GM23338 (cell line): ENCODE results near the gene PLAGL1. TPM values are rescaled to one million over a fixed set of nuclear protein-coding genes. Genes with fewer than 3 reads are reported as not detected.

Experiments
- ATAC-seq: fragments of 200-7000 bp; cut with Tn5 transposase; 3 replicates; pipeline ENCODE4 v1.9.1; 2020
- DNase-seq: peaks from one replicate; pipeline ENCODE4 v3.0.0-alpha.2; 2015; ENCODE audit warnings: low spot score
- H2AFZ ChIP-seq: fragments of 200-600 bp; sonication (generic); 2 replicates; pipeline ENCODE4 v1.8.0; 2016; ENCODE audit warnings: antibody characterized with exemption, mild to moderate bottlenecking, moderate library complexity
- H3F3A ChIP-seq: fragments of 200-600 bp; sonication (generic); replicated peaks from 2 replicates; pipeline ENCODE4 v1.8.0; 2017; ENCODE audit warnings: antibody characterized with exemption, mixed run types, low read depth
- H3K27ac ChIP-seq: fragments of 200-600 bp; sonication (generic); 2 replicates; pipeline ENCODE4 v1.6.1; 2016; ENCODE audit warnings: low read depth
- H3K27me3 ChIP-seq: fragments of 200-600 bp; sonication (generic); 2 replicates; pipeline ENCODE4 v1.8.0; 2016; ENCODE audit warnings: mild to moderate bottlenecking, mixed run types, moderate library complexity; ENCODE audit not compliant: insufficient read depth
- H3K36me3 ChIP-seq: fragments of 200-600 bp; sonication (generic); 2 replicates; pipeline ENCODE4 v1.8.0; 2016; ENCODE audit warnings: mild to moderate bottlenecking; ENCODE audit not compliant: insufficient read depth
- H3K4me1 ChIP-seq: fragments of 200-600 bp; sonication (generic); 2 replicates; pipeline ENCODE4 v1.8.0; 2016; ENCODE audit warnings: mild to moderate bottlenecking, moderate library complexity; ENCODE audit not compliant: insufficient read depth
- H3K4me2 ChIP-seq: fragments of 200-600 bp; sonication (generic); 2 replicates; pipeline ENCODE4 v1.7.1; 2017; ENCODE audit warnings: mixed run types
- H3K4me3 ChIP-seq: fragments of 200-600 bp; sonication (generic); 2 replicates; pipeline ENCODE4 v1.6.1; 2016; ENCODE audit warnings: mixed run types
- H3K79me2 ChIP-seq: fragments of 200-600 bp; sonication (generic); replicated peaks from 2 replicates; pipeline ENCODE4 v1.8.0; 2017; ENCODE audit warnings: mild to moderate bottlenecking; ENCODE audit not compliant: insufficient read depth
- H3K9me2 ChIP-seq: fragments of 200-600 bp; sonication (generic); 2 replicates; pipeline ENCODE4 v1.8.0; 2017; ENCODE audit not compliant: insufficient read depth
- H4K20me1 ChIP-seq: fragments of 200-600 bp; sonication (generic); replicated peaks from 2 replicates; pipeline ENCODE4 v1.8.0; 2017; ENCODE audit warnings: mild to moderate bottlenecking; ENCODE audit not compliant: insufficient read depth
- H3K27ac Mint-ChIP-seq: 2 replicates; pipeline ENCODE4 v1.8.0; 2020; ENCODE audit warnings: inconsistent platforms, mild to moderate bottlenecking, moderate library complexity, mixed read lengths
- H3K27me3 Mint-ChIP-seq: 3 replicates; pipeline ENCODE4 v1.8.0; 2022; ENCODE audit warnings: low read depth, mild to moderate bottlenecking, moderate library complexity, mixed read lengths, inconsistent platforms; ENCODE audit not compliant: insufficient read depth, poor library complexity
- H3K36me3 Mint-ChIP-seq: 3 replicates; pipeline ENCODE4 v1.8.0; 2021; ENCODE audit warnings: low read depth, mild to moderate bottlenecking, inconsistent platforms, moderate library complexity, mixed read lengths
- H3K4me1 Mint-ChIP-seq: 3 replicates; pipeline ENCODE4 v1.8.0; 2020; ENCODE audit warnings: mild to moderate bottlenecking, inconsistent platforms, mixed read lengths
- H3K4me3 Mint-ChIP-seq: 3 replicates; pipeline ENCODE4 v1.8.0; 2021; ENCODE audit warnings: moderate library complexity, mild to moderate bottlenecking, inconsistent platforms, mixed read lengths
- H3K9me3 Mint-ChIP-seq: 3 replicates; pipeline ENCODE4 v1.8.0; 2020; ENCODE audit warnings: moderate library complexity, mild to moderate bottlenecking, inconsistent platforms, mixed read lengths
- CREB1 ChIP-seq: fragments of 250-450 bp; sonication (Bioruptor Pico); IDR thresholded peaks from 2 replicates; pipeline ENCODE4 v1.5.0; 2020; ENCODE audit warnings: low read depth, mild to moderate bottlenecking, moderate library complexity
- CTCF ChIP-seq, 2 experiments: fragments of 200-600 bp in 1 of 2; sonication (generic) in 1 of 2; conservative IDR thresholded peaks; 2 replicates each; pipeline versions ENCODE4 v1.5.1 to v1.6.1; 2016 to 2017; ENCODE audit warnings: antibody characterized with exemption in 2 of 2, low read depth in 2 of 2, mild to moderate bottlenecking in 2 of 2, moderate library complexity in 1 of 2
- ETS1 ChIP-seq: IDR thresholded peaks from 2 replicates; pipeline ENCODE4 v1.6.1; 2016; ENCODE audit warnings: antibody characterized with exemption
- EZH2 ChIP-seq: fragments of 200-600 bp; sonication (generic); IDR thresholded peaks from one replicate; pipeline ENCODE4 v1.8.0; 2017; ENCODE audit warnings: antibody characterized with exemption, mild to moderate bottlenecking, low read depth; ENCODE audit not compliant: unreplicated experiment
- EZH2phosphoT487 ChIP-seq: fragments of 200-600 bp; sonication (generic); IDR thresholded peaks from one replicate; pipeline ENCODE4 v1.8.1; 2018; ENCODE audit warnings: antibody characterized with exemption; ENCODE audit not compliant: unreplicated experiment
- JUNB ChIP-seq: IDR thresholded peaks from one replicate; pipeline ENCODE4 v1.6.1; 2016; ENCODE audit warnings: antibody characterized with exemption; ENCODE audit not compliant: unreplicated experiment
- NANOG ChIP-seq: IDR thresholded peaks from 2 replicates; pipeline ENCODE4 v1.6.1; 2016; ENCODE audit warnings: antibody characterized with exemption, borderline replicate concordance
- POLR2AphosphoS5 ChIP-seq: IDR thresholded peaks from 2 replicates; pipeline ENCODE4 v1.6.1; 2016; ENCODE audit warnings: antibody characterized with exemption, low read depth
- REST ChIP-seq: IDR thresholded peaks from one replicate; pipeline ENCODE4 v1.6.1; 2018; ENCODE audit warnings: antibody characterized with exemption; ENCODE audit not compliant: unreplicated experiment
- STAT1 ChIP-seq: IDR thresholded peaks from one replicate; pipeline ENCODE4 v1.6.1; 2016; ENCODE audit warnings: antibody characterized with exemption; ENCODE audit not compliant: unreplicated experiment
- ZNF114 ChIP-seq: fragments of 250-450 bp; sonication (Bioruptor Pico); IDR thresholded peaks from 2 replicates; pipeline ENCODE4 v1.5.0; 2020; ENCODE audit warnings: mild to moderate bottlenecking, moderate library complexity
- ZNF331 ChIP-seq: fragments of 250-450 bp; sonication (Bioruptor Pico); IDR thresholded peaks from 2 replicates; pipeline ENCODE4 v1.5.0; 2020; ENCODE audit warnings: low read depth, mild to moderate bottlenecking, moderate library complexity
- ZNF462 ChIP-seq: fragments of 250-450 bp; sonication (Bioruptor Pico); IDR thresholded peaks from 2 replicates; pipeline ENCODE4 v1.5.0; 2020; ENCODE audit warnings: mild to moderate bottlenecking, moderate library complexity
- polyA plus RNA-seq: library from polyadenylated mRNA; unstranded; fragments of >200 nt; fragmentation: Nextera tagmentation; extraction: Ambion mirVana; gene quantifications from 2 replicates; pipeline ENCODE4 v1.2.1, GENCODE V29; 2016
- total RNA-seq: library from RNA; depleted of rRNA; stranded (reverse); fragments of >200 nt; shearing (Covaris generic); gene quantifications from 2 replicates; pipeline ENCODE4 v1.2.3, GENCODE V29; 2014

The PLAGL1 gene
- total and polyA plus RNA-seq, 2 experiments from 2014 or later, result 0.90 to 1.7 TPM

- no peak overlapping the region for H3K4me3 Mint-ChIP-seq
- Histone ChIP-seq H2AFZ (peak overlapping the region; percentile 5; the same call in 1 of the 2 replicates), H3K27me3 (no peaks in the 10 kb centered on the region), H3K4me3 (no peak overlapping the region), H4K20me1 (no peaks in the 10 kb centered on the region), H3K79me2 (no peaks in the 10 kb centered on the region), H3K27ac (no peak overlapping the region), H3K4me1 (peaks cover 6% of the 10 kb centered on the region; the same call in 1 of the 2 replicates), H3K36me3 (no peaks in the 10 kb centered on the region), H3K9me2 (no peaks in the 10 kb centered on the region; the same call in 1 of the 2 replicates), H3F3A (no peaks in the 10 kb centered on the region), H3K4me2 (no peak overlapping the region)
- DNase-seq (no peak), ATAC-seq (no peak)
- peaks cover 7% of the 10 kb centered on the region; the same call in 2 of the 3 replicates for H3K4me1 Mint-ChIP-seq
- TF ChIP-seq POLR2AphosphoS5, result no peak
- no peak for TF ChIP-seq ZNF114 (CRISPR knock-in tag)
- TF ChIP-seq REST, result no peak
- no peak for TF ChIP-seq JUNB
- TF ChIP-seq ZNF331 (CRISPR knock-in tag), result no peak
- no peak for TF ChIP-seq EZH2phosphoT487
- no peak for TF ChIP-seq CREB1 (CRISPR knock-in tag)
- TF ChIP-seq EZH2, result no peak
- no peak for TF ChIP-seq CTCF (conservative IDR thresholded peaks at IDR 0.05; ENCODE audit: low read depth in 2 of 2)
- no peak for TF ChIP-seq NANOG
- no peak for TF ChIP-seq ZNF462 (CRISPR knock-in tag)
- TF ChIP-seq ETS1, result no peak
- no peak for TF ChIP-seq STAT1
- no peak overlapping the region for H3K27ac Mint-ChIP-seq
- no peaks in the 10 kb centered on the region for H3K27me3 Mint-ChIP-seq
- no peaks in the 10 kb centered on the region for H3K9me3 Mint-ChIP-seq
- H3K36me3 Mint-ChIP-seq, result no peaks in the 10 kb centered on the region
Observed at GRCh38 chr6:143896126-143896860, 111.8 kb downstream of the PLAGL1 start.
